Astrocyte (in vitro differentiated cells and primary cell): ENCODE measurements around the gene C19orf53.

Experiments
- CTCF ChIP-seq: IDR thresholded peaks from 2 replicates; pipeline ENCODE4 v1.5.1; 2011; ENCODE audit warnings: low read depth, mild to moderate bottlenecking, inconsistent platforms, low read length, moderate library complexity; ENCODE audit not compliant: insufficient read depth
- EZH2 ChIP-seq: IDR thresholded peaks from 2 replicates; pipeline ENCODE4 v1.6.1; 2012; ENCODE audit warnings: mild to moderate bottlenecking, low read length, inconsistent platforms; ENCODE audit not compliant: insufficient read depth

- TF ChIP-seq CTCF (no peak), EZH2 (no peak)
These were observed 27.2 kb upstream of the C19orf53 start for GRCh38 chr19:13747098-13747453.
